ENCODE results near the gene DUSP15. TPM values are rescaled to one million over a fixed set of nuclear protein-coding genes. Genes with fewer than 3 reads are reported as not detected.

Gene DUSP15
- total and polyA plus RNA-seq, 2 of the 8 experiments (the other 6 are each of a cell fraction or from before 2014, with no cell fraction given): 0.91 to 3.2 TPM

GRCh38 chr20:31868853-31869672, 1.3 kb downstream of the DUSP15 start (continued):
- TF ChIP-seq, protein P1, sequence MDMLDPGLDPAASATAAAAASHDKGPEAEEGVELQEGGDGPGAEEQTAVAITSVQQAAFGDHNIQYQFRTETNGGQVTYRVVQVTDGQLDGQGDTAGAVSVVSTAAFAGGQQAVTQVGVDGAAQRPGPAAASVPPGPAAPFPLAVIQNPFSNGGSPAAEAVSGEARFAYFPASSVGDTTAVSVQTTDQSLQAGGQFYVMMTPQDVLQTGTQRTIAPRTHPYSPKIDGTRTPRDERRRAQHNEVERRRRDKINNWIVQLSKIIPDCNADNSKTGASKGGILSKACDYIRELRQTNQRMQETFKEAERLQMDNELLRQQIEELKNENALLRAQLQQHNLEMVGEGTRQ (IDR thresholded peaks at IDR 0.05; ENCODE audit: low read length): no peak
- TF ChIP-seq ASH2L (IDR thresholded peaks at IDR 0.05; ENCODE audit: low read length): no peak
- TF ChIP-seq SIX5 (IDR thresholded peaks at IDR 0.05; ENCODE audit: low read depth, low read length): no peak
- no peak for TF ChIP-seq EGR1 (IDR thresholded peaks at IDR 0.05; ENCODE audit: borderline replicate concordance, low read depth, low read length)
- no peak for TF ChIP-seq RAD21 (IDR thresholded peaks at IDR 0.05 in 1 of 2, conservative IDR thresholded peaks at IDR 0.05 in 1 of 2; ENCODE audit: low read depth in 2 of 2, low read length in 2 of 2)
- TF ChIP-seq EZH2 (IDR thresholded peaks at IDR 0.05; ENCODE audit: low read depth, low read length, severe bottlenecking): no peak
- TF ChIP-seq YY1 (IDR thresholded peaks at IDR 0.05; ENCODE audit: low read depth, low read length): no peak

Data from H1 (cell line).